GM19328 (cell line): ENCODE data around the gene STAP2.

Experiments used
- ATAC-seq: cut with Tn5 transposase; IDR thresholded peaks from one replicate; pipeline ENCODE4 v1.9.1; 2021; ENCODE audit warnings: mild to moderate bottlenecking, moderate library complexity; ENCODE audit not compliant: unreplicated experiment

The STAP2 gene

GRCh38 chr19:4338441-4339355 lies at the start of gene STAP2:
Gene STAP2 (minus strand): TSS chr19:4338827. CDS start chr19:4338753, 74 bp downstream.
- no peak for ATAC-seq

DNA sequence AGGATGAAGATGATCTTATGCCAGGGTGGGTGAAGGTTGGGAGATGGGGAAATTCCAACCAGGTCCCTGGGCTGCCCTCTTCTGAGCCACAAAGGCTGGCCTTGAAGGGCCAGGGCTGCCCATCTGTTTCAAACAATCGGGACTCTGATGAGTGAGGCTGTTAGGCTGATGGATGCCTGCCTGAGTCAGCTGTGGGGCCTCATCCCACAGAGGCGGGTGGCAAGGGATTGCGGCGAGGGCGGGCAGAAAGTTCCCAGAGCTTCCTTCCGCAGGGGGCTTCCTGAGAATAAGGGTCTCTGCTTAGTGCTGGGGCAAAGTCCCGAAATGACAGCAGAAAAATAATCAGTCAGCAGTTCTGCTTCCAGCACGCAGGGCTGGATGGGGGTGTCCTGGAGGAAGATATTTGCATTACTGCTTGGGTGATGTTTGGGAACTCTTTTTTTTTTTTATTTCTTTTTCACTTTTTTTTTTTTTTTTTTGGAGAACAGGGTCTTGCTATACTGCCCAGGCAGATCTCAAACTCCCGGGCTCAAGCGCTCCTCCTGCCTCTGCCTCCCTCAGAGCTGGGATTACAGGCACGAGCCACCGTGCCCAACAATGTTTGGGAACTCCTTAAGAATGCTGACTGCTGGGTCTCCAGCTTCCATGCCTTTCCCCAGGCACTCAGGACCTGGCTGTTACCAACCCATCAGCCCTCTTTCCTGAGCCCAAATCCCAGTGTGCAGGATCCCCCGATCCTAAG lies 47.6 kb upstream of the STAP2 start:
- ATAC-seq: no peak

DNA sequence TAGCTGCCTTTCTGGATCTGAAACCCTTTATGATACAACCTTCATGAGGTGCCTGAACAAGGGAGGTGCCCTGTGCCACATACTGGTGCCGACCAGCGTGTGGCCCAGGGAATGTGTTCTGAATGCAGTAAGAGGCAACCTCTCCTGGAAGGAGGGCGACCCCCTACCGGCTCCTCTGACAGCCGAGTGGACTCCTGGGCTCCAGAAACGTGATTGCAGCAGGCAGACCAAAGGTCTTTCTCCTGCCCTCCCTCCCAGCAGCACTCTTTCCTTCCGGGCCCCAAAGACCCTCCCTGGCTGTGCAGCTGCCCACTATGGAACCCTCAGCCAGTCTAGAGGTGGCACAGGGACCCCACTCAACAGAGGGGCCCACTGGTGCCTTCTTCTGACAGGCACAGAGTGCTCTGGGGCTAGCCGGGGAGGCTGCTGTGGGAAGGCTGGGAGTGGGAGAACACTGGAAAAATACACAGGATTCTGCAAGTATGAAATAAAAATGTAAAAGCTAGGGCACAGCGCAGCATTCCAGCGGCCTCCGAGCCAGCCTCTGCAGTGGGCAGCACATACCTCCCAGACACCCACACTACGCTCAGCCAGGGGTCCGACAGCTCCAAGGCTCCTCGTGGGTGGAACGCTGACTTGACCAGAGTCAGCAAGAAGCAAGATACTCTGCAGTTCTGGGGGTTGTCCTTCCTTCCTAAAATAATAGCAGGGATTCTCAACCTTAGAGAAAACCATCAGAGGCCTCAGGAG lies 46.8 kb upstream of the STAP2 start:
- no peak for ATAC-seq

DNA sequence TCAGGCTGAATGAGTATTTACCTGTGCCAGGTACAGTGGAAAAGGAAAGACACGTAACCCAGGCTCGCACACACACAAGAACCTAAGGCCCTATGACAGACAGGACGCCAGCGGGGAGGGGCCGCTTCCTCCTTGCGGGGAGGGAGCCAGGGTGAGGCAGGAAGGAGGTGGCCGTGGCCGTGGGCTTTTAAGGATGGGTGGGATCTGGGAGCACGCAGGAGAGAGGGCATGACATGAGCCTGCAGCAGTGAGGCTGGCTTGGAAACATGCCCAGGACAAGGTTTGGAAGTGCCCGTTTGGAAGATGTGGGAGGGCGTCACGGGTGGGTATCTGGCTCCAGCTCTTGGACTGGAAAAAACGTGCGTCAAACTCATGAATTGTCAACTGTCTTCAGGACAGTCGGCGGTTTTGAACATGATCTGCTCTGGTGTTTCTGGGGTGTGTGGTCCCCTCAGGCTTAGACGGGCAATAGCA lies 41.7 kb upstream of the STAP2 start:
- ATAC-seq: no peak

DNA sequence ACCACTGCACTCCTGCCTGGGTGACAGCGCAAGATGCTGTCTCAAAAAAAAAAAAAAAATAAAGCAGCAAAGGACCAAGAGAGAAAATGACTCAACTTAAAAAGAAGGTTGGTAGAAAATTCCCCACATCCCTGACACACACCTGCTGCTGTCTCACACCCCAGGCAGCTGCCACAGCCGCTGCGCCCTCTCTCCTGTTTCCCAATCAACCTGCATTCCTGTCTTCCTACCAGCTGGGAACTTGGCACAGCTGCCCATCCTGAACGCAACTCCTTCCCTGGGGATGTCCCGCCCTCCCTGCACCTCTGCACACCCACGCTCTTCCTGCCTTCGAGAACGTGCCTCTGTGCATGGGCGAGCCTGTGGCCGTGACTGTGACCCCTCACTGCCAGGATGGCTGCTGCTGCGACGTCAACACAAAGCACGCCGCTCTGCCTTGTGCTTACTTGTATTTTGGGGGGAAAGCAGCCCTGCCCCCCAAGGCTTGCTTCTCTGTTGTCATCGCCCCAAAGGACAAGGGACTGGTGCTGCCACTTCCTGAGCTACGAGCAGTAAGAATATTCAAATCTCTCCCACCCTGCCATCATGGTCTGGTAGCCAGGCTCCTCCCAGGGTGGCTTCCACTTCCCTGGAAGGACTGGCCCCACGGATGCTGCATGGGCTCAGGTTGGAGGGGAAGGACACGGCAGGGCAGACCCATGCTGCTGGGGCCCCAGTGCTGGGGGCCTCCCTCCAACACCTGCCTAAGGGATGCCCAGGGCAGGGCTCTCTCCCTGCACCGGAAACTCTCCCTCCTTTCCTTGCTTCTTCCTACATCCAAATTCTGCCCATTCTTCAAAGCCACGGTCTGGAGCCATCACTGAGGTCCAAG lies 41.0 kb upstream of the STAP2 start:
- ATAC-seq: no peak

DNA sequence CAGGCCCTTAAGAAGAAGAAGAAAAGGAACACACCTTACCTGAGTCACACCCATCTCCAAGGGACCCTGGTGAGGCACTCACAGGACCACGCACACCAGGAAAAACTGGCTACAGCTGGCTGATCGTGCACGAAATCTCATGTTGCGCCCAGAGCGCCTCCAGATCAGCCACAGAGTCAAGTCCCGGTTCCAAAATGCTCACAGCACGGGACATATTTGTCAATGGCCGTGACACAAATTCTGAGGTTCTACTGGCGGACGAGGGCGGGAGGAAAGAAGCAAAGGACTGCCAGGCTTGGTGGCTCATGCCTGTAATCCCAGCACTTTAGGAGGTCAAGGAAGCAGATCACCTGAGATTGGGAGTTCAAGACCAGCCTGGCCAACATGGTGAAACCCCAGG lies 40.3 kb upstream of the STAP2 start:
- no peak for ATAC-seq

- ATAC-seq: no peak
Measured at GRCh38 chr19:4376991-4377781, 38.6 kb upstream of the STAP2 start.

DNA sequence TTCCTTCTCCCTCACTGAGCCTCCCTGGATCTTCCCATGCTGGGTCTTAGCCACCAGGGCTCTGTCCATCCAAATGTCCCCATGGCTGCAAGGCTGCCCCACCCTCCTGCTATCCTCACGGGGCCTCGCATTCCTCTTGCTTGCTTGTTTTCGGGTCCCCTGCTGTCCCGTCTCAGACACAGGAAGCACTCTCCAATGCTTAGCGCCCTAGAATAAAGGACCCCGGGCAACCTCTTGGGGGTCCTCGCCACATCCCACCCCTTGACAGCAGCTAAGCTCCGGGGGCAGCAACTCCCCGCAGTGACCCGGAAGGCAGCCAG lies 38.0 kb upstream of the STAP2 start:
- no peak for ATAC-seq

DNA sequence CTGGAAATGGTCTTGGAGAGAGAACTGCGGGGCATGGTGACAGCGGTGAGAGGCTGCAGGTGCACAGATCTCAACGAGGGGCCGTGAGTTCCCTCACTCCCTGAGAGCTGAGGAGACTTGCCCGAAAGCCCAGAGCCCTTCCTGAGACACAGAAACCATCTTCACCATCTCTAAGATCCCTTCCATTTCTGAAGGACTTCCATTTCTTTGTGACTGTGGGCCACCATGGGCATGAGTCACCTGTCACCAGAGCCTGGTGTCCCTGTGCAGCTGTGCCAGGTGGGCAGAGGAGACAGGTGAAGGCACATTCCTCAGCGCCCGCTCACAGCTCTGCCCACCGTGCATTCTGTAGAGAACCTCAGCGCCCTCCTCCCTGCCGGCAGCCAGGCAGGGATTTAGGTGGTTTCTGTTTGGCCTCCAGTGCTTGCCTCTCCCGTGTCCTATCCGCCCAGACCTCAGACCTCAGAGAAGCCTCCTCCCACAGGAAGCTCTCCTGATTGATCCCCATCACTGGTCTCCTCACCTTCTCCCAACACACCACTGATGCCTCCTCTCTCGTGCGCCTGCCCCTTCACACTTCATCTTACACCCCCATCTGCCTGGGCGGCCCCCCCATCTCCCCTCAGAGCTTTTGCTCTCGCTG lies 37.5 kb upstream of the STAP2 start:
- no peak for ATAC-seq

DNA sequence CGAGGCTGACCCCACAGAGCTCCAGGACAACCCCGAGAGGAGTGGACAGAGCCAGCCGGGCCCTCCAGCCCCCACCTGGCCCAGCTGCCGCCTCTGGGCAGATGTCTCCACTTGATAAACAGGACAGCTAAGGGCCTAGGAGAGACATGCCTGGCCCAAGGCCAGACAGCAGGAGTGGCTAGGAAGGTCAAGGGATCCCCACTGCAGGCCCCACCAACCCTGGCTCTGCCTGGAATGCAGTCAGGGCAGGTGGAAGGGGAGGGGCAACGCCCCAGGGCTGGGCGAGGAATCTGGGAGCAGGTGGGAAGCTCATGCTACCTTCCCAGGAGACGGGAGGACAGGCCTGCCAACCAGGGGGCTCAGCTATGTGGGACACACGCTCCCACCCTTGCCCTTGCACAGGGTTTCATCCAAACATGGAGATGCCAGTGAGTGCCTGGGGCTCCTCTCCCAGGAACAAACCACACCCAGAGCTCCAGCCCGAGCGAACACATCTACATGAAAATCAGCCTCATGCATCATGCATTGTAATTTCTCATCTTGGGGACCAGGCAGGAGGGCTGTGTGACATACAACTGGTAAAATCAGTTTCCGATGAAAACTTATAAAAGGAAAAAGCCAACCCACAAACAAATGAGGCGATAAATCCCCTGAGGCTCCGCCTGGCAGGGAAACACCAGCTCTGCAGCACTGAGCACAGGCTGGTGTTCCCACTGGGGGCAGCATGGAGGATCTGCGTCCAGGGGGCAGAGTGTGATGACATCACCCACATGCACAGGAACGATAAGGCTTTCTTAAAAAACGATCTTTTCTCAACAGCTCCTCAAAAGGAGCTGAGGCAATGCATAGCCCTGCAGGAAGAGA lies 36.8 kb upstream of the STAP2 start:
- ATAC-seq: no peak

DNA sequence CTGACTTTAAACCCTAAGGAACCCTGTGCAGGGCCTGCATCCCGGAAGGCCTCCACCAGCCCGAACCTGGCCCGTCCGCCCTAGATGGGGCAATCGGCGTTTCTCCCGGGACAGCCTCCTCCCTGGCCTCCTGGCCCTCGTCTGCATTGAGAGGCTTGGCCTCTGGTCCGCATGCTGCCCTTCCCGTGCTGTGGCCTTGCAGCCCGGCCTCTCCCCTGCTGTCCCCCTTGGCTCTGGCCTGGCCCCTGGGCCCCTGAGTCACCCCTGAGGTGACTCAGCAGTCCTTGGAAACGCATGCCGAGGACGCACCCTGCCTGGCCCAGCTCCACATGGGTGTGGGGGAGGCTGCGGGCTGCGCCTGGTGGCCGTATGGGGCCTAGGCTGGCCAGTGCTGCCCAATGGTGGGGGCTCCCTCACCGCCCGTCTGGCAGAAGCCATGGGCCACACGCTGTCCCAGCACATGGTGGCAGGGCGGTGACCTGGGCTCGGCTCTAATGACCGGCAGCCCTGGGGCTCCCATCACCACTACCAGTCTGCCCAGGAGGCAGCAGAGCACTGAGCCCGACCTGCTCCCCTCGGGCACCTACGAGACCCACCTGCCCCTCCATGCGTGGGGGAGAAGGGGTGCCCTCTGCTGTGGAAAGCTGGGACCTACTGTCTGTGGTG lies 36.0 kb upstream of the STAP2 start:
- no peak for ATAC-seq

DNA sequence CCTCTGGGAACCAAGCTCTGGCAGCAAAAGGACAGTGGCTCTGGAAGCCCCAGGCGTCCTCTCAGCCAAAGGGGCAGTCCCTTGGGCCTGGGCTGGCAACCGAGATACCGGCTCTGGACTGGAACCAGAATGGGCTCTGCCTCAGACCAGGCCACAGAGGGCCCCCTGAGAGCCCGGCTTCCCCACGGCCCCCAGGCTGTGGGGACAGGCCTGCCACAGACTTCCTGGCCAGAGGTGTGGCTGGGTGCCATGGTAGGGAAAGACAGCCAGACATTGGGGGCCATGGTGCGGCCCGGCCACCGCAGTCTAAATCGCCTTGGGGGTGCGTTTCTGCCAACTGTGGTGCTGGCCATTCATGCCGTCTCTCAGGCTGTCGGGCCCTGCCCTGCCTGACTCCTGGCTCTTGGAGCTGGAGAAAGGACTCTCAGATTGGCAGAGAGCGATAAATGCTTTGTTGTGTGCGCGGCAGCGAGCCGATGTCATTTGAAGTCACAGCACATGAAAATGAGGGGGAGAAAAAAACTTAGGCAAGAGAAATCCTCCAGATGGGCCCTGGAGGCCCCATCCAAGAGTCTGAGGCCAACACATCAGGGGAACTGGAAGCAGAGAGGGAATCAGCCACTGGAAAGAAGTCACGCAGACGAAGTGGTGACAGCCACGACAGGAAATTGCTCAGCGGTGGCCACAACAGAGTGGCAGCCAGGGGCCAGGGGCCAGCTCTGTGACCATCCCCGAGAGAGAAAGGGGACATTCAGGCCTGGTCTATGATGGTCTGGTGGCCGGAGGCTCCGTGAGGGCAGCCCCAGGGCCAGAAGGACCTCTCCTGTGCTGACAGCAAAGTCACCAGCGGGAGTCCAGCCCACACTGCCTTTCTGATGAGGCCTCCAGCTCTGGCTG lies 35.2 kb upstream of the STAP2 start:
- ATAC-seq: no peak

- no peak for ATAC-seq
Measured at GRCh38 chr19:4373013-4373367, 34.4 kb upstream of the STAP2 start.

DNA sequence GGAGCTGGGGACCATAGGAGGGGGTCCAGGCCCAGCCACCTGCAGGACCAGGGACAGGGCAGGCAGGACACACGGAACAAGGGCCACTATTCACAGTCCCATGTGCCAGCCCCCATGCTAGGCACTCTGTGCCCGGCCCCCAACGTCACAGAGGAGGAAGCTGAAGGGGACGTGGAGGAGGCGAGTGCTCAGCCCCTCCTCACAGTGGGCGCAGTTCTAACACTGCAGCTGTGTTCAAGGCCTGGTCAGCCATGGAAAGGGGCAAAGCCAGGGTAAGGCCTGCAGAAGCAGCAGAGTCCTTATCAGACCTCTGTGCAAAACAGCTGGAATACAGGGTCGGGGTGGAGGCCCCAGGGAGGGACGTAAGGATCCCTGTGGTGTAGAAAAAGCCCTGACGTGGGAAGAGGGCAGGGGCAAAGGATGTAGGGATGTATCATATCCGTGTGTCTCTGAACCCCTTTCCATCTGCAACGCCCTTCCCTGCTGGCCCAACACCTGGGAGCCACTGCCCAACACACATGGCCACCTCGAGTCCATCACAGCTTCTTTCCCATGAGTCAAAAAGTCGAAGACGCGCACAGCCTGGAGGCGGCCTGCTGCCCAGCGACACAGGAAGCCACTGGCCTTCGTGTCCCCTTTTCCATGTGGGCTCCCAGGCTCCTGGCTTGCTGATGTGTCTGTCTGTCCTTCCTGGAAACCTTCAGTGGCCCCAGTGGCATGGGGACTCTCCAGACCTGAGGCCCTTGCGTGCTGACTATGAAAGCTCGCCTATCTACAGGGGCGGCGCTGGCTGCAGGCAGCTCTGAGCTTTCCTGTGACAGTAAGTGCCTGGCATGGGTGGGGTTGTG lies 33.8 kb upstream of the STAP2 start:
- no peak for ATAC-seq

DNA sequence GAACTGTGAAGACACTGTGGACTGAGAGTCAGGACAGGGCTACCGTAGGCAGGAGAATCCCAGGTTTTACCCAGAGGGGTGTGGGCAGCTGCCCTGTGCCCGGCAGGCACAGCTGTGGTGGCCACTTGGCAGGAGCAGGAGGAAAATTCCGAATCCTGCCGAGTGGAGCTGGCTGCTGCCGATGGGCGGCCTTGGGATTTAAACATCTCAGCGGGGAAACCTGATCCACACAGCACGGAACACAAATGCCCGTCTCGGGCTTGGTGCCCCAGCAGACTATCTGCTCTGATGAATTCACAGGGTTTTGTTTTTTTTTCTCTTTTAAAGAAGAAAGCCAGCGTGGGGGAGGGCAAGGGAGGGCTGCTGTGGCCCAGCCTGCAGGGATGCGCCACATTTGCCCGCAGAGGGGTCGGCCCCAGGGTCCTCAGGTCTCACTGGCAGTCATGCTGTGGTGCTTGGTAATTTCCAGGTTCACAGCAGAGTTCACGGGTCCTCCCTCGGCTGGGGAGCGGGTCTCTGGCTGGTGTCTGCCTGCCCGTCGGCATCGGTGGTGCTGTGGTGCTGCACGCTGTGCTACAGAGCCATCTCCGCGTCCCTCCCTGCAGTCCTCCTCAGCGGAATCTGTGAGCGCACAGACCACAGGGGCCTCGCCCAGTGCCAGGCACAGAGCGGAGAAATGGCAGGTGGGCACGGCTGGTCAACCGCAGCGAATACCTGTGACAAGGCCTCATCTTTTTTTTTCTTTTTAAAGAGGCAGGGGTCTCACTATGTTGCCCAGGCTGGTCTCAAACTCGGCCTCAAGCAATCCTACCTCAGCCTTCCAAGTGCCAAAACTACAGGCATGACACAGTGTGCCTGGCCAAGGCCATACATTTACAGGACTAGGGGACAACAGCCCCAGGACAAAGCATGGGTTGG lies 32.9 kb upstream of the STAP2 start:
- no peak for ATAC-seq
